HepG2 (cell line): ENCODE measurements around the gene HES7. TPM values are rescaled to one million over a fixed set of nuclear protein-coding genes. Genes with fewer than 3 reads are reported as not detected.

Experiments used
- ARID3A ChIP-seq: IDR thresholded peaks from 2 replicates; pipeline ENCODE4 v1.6.1; 2012; ENCODE audit warnings: low read depth, low read length, improper control_type of control experiment
- GTF3A ChIP-seq: sonication (generic); formaldehyde crosslinking; conservative IDR thresholded peaks from 2 replicates; pipeline ENCODE4 v1.4.0; 2020; ENCODE audit warnings: mild to moderate bottlenecking, missing genetic modification reagents
- HDAC2 ChIP-seq: sonication (generic); formaldehyde crosslinking; IDR thresholded peaks from 2 replicates; pipeline ENCODE4 v1.4.0; 2020; ENCODE audit warnings: missing genetic modification reagents
- MIER2 ChIP-seq: IDR thresholded peaks from 2 replicates; pipeline ENCODE4 v1.6.1; 2016; ENCODE audit warnings: missing biosample characterization, missing genetic modification reagents
- PAWR ChIP-seq: sonication (generic); formaldehyde crosslinking; IDR thresholded peaks from 2 replicates; pipeline ENCODE4 v1.4.0; 2020; ENCODE audit warnings: missing genetic modification reagents, mild to moderate bottlenecking, borderline replicate concordance
- PCBP1 ChIP-seq: fragments of 200-400 bp; formaldehyde crosslinking; IDR thresholded peaks from 2 replicates; pipeline ENCODE4 v1.6.1; 2017; ENCODE audit warnings: mild to moderate bottlenecking, low read depth, low read length, borderline replicate concordance
- POGZ ChIP-seq: sonication (generic); formaldehyde crosslinking; IDR thresholded peaks from 2 replicates; pipeline ENCODE4 v1.4.0; 2020; ENCODE audit warnings: mild to moderate bottlenecking, missing genetic modification reagents
- THAP8 ChIP-seq: sonication (generic); formaldehyde crosslinking; IDR thresholded peaks from 2 replicates; pipeline ENCODE4 v1.5.1; 2020; ENCODE audit warnings: missing genetic modification reagents, mild to moderate bottlenecking, borderline replicate concordance
- ZBTB37 ChIP-seq: sonication (generic); formaldehyde crosslinking; IDR thresholded peaks from 2 replicates; pipeline ENCODE4 v1.4.0; 2020; ENCODE audit warnings: mild to moderate bottlenecking, missing genetic modification reagents
- ZIK1 ChIP-seq: sonication (generic); formaldehyde crosslinking; IDR thresholded peaks from 2 replicates; pipeline ENCODE4 v1.5.0; 2020; ENCODE audit warnings: mild to moderate bottlenecking, low read depth, missing genetic modification reagents, borderline replicate concordance
- ZNF274 ChIP-seq: sonication (generic); formaldehyde crosslinking; IDR thresholded peaks from 2 replicates; pipeline ENCODE4 v1.5.1; 2020; ENCODE audit warnings: mild to moderate bottlenecking, missing genetic modification reagents
- ZNF451 ChIP-seq: sonication (generic); formaldehyde crosslinking; IDR thresholded peaks from 2 replicates; pipeline ENCODE4 v1.5.0; 2020; ENCODE audit warnings: mild to moderate bottlenecking, missing genetic modification reagents
- ZNF512 ChIP-seq: sonication (generic); formaldehyde crosslinking; IDR thresholded peaks from 2 replicates; pipeline ENCODE4 v1.4.0; 2020; ENCODE audit warnings: mild to moderate bottlenecking, missing genetic modification reagents
- ZNF547 ChIP-seq: sonication (generic); formaldehyde crosslinking; IDR thresholded peaks from 2 replicates; pipeline ENCODE4 v1.5.1; 2020; ENCODE audit warnings: mild to moderate bottlenecking, missing genetic modification reagents
- polyA plus RNA-seq, 8 experiments: library from polyadenylated mRNA; depleted of rRNA in 3 of 8; stranded (reverse) in 7 of 8; unstranded in 1 of 8; fragments of >200 nt; fragmentation: Illumina TruSeq in 4 of 8; extraction: Trizol in 4 of 8; gene quantifications; 2 replicates each; pipeline versions ENCODE4 v1.2.1 to v1.2.3, GENCODE V29; 2011 to 2016; ENCODE audit warnings: low read depth in 4 of 8, missing spikeins in 1 of 8, mixed read lengths in 1 of 8; ENCODE audit not compliant: insufficient read depth in 1 of 8
- total RNA-seq, 5 experiments: library from RNA; depleted of rRNA; stranded (reverse); fragments of >200 nt; fragmentation: Illumina TruSeq; extraction: Trizol; gene quantifications; 2 replicates each; pipeline ENCODE4 v1.2.3, GENCODE V29; 2016; ENCODE audit warnings: low read depth in 1 of 5

HES7 gene
- total and polyA plus RNA-seq, 2 of the 13 experiments (the other 11 are each of a cell fraction or from before 2014, with no cell fraction given), result not detected

GRCh38 chr17:8121681-8122421, 2.1 kb downstream of the HES7 start (continued):
- TF ChIP-seq ARID3A (no peak), MIER2 (CRISPR knock-in tag) (no peak), POGZ (CRISPR knock-in tag) (no peak), ZNF274 (CRISPR knock-in tag) (peak; percentile 72; the same call in 1 of the 2 replicates), HDAC2 (CRISPR knock-in tag) (peak; percentile 31; the same call in 1 of the 2 replicates), ZNF451 (CRISPR knock-in tag) (peak; percentile 27; the same call in 1 of the 2 replicates), THAP8 (CRISPR knock-in tag) (no peak), ZIK1 (CRISPR knock-in tag) (no peak), ZBTB37 (CRISPR knock-in tag) (no peak), PAWR (CRISPR knock-in tag) (no peak), ZNF512 (CRISPR knock-in tag) (no peak), ZNF547 (CRISPR knock-in tag) (peak; percentile 46; the same call in 1 of the 2 replicates), GTF3A (CRISPR knock-in tag) (no peak), PCBP1 (no peak)
